Osteoblast (primary cell): ENCODE results near the gene CEP350. TPM values are rescaled to one million over a fixed set of nuclear protein-coding genes. Genes with fewer than 3 reads are reported as not detected.
"Not testable (repeated sequence)": the region's sequence is repeated elsewhere in the genome, so short reads cannot be mapped to it uniquely, and the experiment has no call there.

Source experiments
- DNase-seq: peaks from one replicate; pipeline ENCODE4 v3.0.0; 2011; ENCODE audit warnings: low spot score, mixed read lengths; ENCODE audit not compliant: insufficient read length; ENCODE audit errors: missing footprints
- H2AFZ ChIP-seq: 2 replicates; pipeline ENCODE4 v1.6.0; 2011; ENCODE audit warnings: mild to moderate bottlenecking, low read length
- H3K27ac ChIP-seq: 2 replicates; pipeline ENCODE4 v1.5.1; 2011; ENCODE audit warnings: mild to moderate bottlenecking, low read depth, low read length, moderate library complexity
- H3K27me3 ChIP-seq: 2 replicates; pipeline ENCODE4 v1.6.0; 2012; ENCODE audit warnings: mild to moderate bottlenecking, control low read depth, inconsistent platforms, low read length, moderate library complexity; ENCODE audit not compliant: insufficient read depth
- H3K36me3 ChIP-seq: 2 replicates; pipeline ENCODE4 v1.5.1; 2011; ENCODE audit warnings: mild to moderate bottlenecking, low read length, control low read depth, moderate library complexity; ENCODE audit not compliant: insufficient read depth
- H3K4me1 ChIP-seq: 2 replicates; pipeline ENCODE4 v1.5.1; 2011; ENCODE audit warnings: mild to moderate bottlenecking, low read length, control low read depth, moderate library complexity; ENCODE audit not compliant: insufficient read depth
- H3K4me2 ChIP-seq: 2 replicates; pipeline ENCODE4 v1.6.0; 2011; ENCODE audit warnings: mild to moderate bottlenecking, low read length; ENCODE audit not compliant: insufficient read depth
- H3K4me3 ChIP-seq: fragments of 200-600 bp; sonication (generic); 3 replicates; pipeline ENCODE4 v1.5.1; 2012; ENCODE audit warnings: mild to moderate bottlenecking, low read length, inconsistent platforms; ENCODE audit not compliant: insufficient read depth
- H3K79me2 ChIP-seq: 2 replicates; pipeline ENCODE4 v1.6.0; 2012; ENCODE audit warnings: mild to moderate bottlenecking, low read length, control low read depth, inconsistent platforms; ENCODE audit not compliant: insufficient read depth
- H3K9me3 ChIP-seq: 2 replicates; pipeline ENCODE4 v1.5.1; 2011; ENCODE audit warnings: low read depth, low read length, control low read depth
- H4K20me1 ChIP-seq: 2 replicates; pipeline ENCODE4 v1.6.0; 2012; ENCODE audit warnings: mild to moderate bottlenecking, low read length, control low read depth; ENCODE audit not compliant: insufficient read depth
- CTCF ChIP-seq: IDR thresholded peaks from 2 replicates; pipeline ENCODE4 v1.5.1; 2011; ENCODE audit warnings: mild to moderate bottlenecking, low read depth, low read length, moderate library complexity; ENCODE audit errors: extremely low read depth
- total RNA-seq: library from RNA; depleted of rRNA; stranded (reverse); fragments of >200 nt; gene quantifications from 2 replicates; pipeline ENCODE4 v1.2.3, GENCODE V29; 2012

Gene CEP350
- total RNA-seq, 1 donor = 82.2 TPM

GRCh38 chr1:180003026-180003695, 48.6 kb downstream of the CEP350 start:
- DNase-seq = no peak
- no peak overlapping the region for H3K4me3 ChIP-seq
- H3K27ac ChIP-seq = no peak overlapping the region
- H3K79me2 ChIP-seq = peaks cover 6% of the 10 kb centered on the region
- H3K4me1 ChIP-seq = peaks cover 5% of the 10 kb centered on the region
- no peaks in the 10 kb centered on the region for H3K9me3 ChIP-seq
- no peak overlapping the region for H2AFZ ChIP-seq
- H3K27me3 ChIP-seq = no peaks in the 10 kb centered on the region
- no peak for TF ChIP-seq CTCF
- no peak overlapping the region for H3K4me2 ChIP-seq
- H4K20me1 ChIP-seq = no peaks in the 10 kb centered on the region
- no peaks in the 10 kb centered on the region for H3K36me3 ChIP-seq

GRCh38 chr1:180006762-180007161, 52.2 kb downstream of the CEP350 start:
- H3K79me2 ChIP-seq = not testable (repeated sequence)

GRCh38 chr1:180020017-180020416, 65.4 kb downstream of the CEP350 start:
- Histone ChIP-seq H3K27me3 (no peaks in the 10 kb centered on the region), H4K20me1 (no peaks in the 10 kb centered on the region), H2AFZ (no peak overlapping the region), H3K4me3 (no peak overlapping the region), H3K27ac (no peak overlapping the region), H3K9me3 (no peaks in the 10 kb centered on the region), H3K4me1 (no peaks in the 10 kb centered on the region), H3K79me2 (peaks cover 9% of the 10 kb centered on the region), H3K36me3 (peaks cover 66% of the 10 kb centered on the region), H3K4me2 (no peak overlapping the region)
- TF ChIP-seq CTCF = no peak
- DNase-seq = no peak

More at GRCh38 chr1:180006762-180007161, 52.2 kb downstream of the CEP350 start:
- not testable (repeated sequence) for DNase-seq, H2AFZ ChIP-seq, H3K4me1 ChIP-seq, H3K27me3 ChIP-seq, H4K20me1 ChIP-seq, H3K27ac ChIP-seq, H3K4me3 ChIP-seq, H3K4me2 ChIP-seq, H3K36me3 ChIP-seq, H3K9me3 ChIP-seq

GRCh38 chr1:180026556-180026955, 71.9 kb downstream of the CEP350 start:
- H3K4me1 ChIP-seq = peaks cover 28% of the 10 kb centered on the region
- peaks cover 9% of the 10 kb centered on the region for H3K79me2 ChIP-seq
- H3K9me3 ChIP-seq = no peaks in the 10 kb centered on the region
- H3K4me3 ChIP-seq = no peak overlapping the region
- DNase-seq = no peak
- H3K27ac ChIP-seq = peak overlapping the region; percentile 85
- H3K36me3 ChIP-seq = peaks cover 28% of the 10 kb centered on the region
- no peaks in the 10 kb centered on the region for H4K20me1 ChIP-seq
- TF ChIP-seq CTCF = no peak
- H3K27me3 ChIP-seq = no peaks in the 10 kb centered on the region
- no peak overlapping the region for H2AFZ ChIP-seq
- H3K4me2 ChIP-seq = no peak overlapping the region
